Fibroblast of mammary gland (primary cell): ENCODE results near the gene MUL1.
A peak's percentile ranks its signal among the peaks of the same experiment; 100 is the strongest.

ENCODE experiments used
- DNase-seq: peaks from one replicate; pipeline ENCODE4 v3.0.0-alpha.2; 2010; ENCODE audit warnings: low read depth
- H3K4me3 ChIP-seq: 2 replicates; pipeline ENCODE4 v1.5.1; 2011; ENCODE audit warnings: low read depth, mild to moderate bottlenecking, low read length, moderate library complexity; ENCODE audit not compliant: control insufficient read depth
- CTCF ChIP-seq: conservative IDR thresholded peaks from 2 replicates; pipeline ENCODE4 v1.5.1; 2011; ENCODE audit warnings: low read depth, low read length, inconsistent platforms; ENCODE audit not compliant: control insufficient read depth, insufficient read depth

MUL1 gene

GRCh38 chr1:20511518-20512428 is 3.8 kb upstream of the MUL1 start:
- peak; percentile 69 for DNase-seq
- H3K4me3 ChIP-seq = no peak overlapping the region
- TF ChIP-seq CTCF = no peak

GRCh38 chr1:20508411-20508771 is 440 bp upstream of the MUL1 start:
- no peak for DNase-seq
- peak overlapping the region; percentile 94 for H3K4me3 ChIP-seq
- TF ChIP-seq CTCF = no peak

- TF ChIP-seq CTCF = no peak
- DNase-seq = no peak
- H3K4me3 ChIP-seq = peak overlapping the region; percentile 94
Observed at GRCh38 chr1:20507248-20507563, 745 bp downstream of the MUL1 start.

- no peak for DNase-seq
- H3K4me3 ChIP-seq = no peak overlapping the region
- no peak for TF ChIP-seq CTCF
Observed at GRCh38 chr1:20505488-20505887, 2.5 kb downstream of the MUL1 start.

- TF ChIP-seq CTCF = no peak
- no peak overlapping the region for H3K4me3 ChIP-seq
- no peak for DNase-seq
Observed at GRCh38 chr1:20500716-20501115, 7.2 kb downstream of the MUL1 start.

GRCh38 chr1:20499718-20500117 is 8.2 kb downstream of the MUL1 start:
- no peak overlapping the region for H3K4me3 ChIP-seq
- TF ChIP-seq CTCF = no peak
- DNase-seq = no peak
